Smooth muscle cell (in vitro differentiated cells): Measurements from ENCODE around the gene CHST4. TPM values are rescaled to one million over a fixed set of nuclear protein-coding genes. Genes with fewer than 3 reads are reported as not detected.
"Not testable (repeated sequence)": the region's sequence is repeated elsewhere in the genome, so short reads cannot be mapped to it uniquely, and the experiment has no call there.

Experiments used
- DNase-seq: peaks from one replicate; lab custom pipeline; 2025; ENCODE audit not compliant: unreplicated experiment; lab: John Stamatoyannopoulos, UW
- H2AFZ ChIP-seq: fragments of 200-600 bp; sonication (generic); 2 replicates; pipeline ENCODE4 v1.6.0; 2016; ENCODE audit warnings: antibody characterized with exemption, low read depth, mild to moderate bottlenecking
- H3F3A ChIP-seq: fragments of 200-600 bp; sonication (generic); 2 replicates; pipeline ENCODE4 v1.6.0; 2017; ENCODE audit warnings: antibody characterized with exemption, low read depth
- H3K27ac ChIP-seq: fragments of 200-600 bp; sonication (generic); 2 replicates; pipeline ENCODE4 v1.5.1; 2016; ENCODE audit warnings: low read depth, mild to moderate bottlenecking
- H3K27me3 ChIP-seq: fragments of 200-600 bp; sonication (generic); 2 replicates; pipeline ENCODE4 v1.6.1; 2016; ENCODE audit warnings: low read depth, mild to moderate bottlenecking
- H3K36me3 ChIP-seq: fragments of 200-600 bp; sonication (generic); 2 replicates; pipeline ENCODE4 v1.5.1; 2016; ENCODE audit warnings: low read depth
- H3K4me1 ChIP-seq: fragments of 200-600 bp; sonication (generic); 2 replicates; pipeline ENCODE4 v1.5.1; 2016; ENCODE audit warnings: low read depth
- H3K4me2 ChIP-seq: fragments of 200-600 bp; sonication (generic); 2 replicates; pipeline ENCODE4 v1.6.0; 2016; ENCODE audit warnings: mild to moderate bottlenecking
- H3K4me3 ChIP-seq: fragments of 200-600 bp; sonication (generic); 2 replicates; pipeline ENCODE4 v1.5.1; 2016; ENCODE audit warnings: mild to moderate bottlenecking
- H3K79me2 ChIP-seq: fragments of 200-600 bp; sonication (generic); 2 replicates; pipeline ENCODE4 v1.6.0; 2016; ENCODE audit warnings: low read depth, mild to moderate bottlenecking
- H3K9ac ChIP-seq: fragments of 200-600 bp; sonication (generic); 2 replicates; pipeline ENCODE4 v1.6.0; 2016; ENCODE audit warnings: low read depth
- H3K9me3 ChIP-seq: fragments of 200-600 bp; sonication (generic); replicated peaks from 2 replicates; pipeline ENCODE4 v1.5.1; 2016; ENCODE audit warnings: low read depth
- H4K20me1 ChIP-seq: fragments of 200-600 bp; sonication (generic); 2 replicates; pipeline ENCODE4 v1.6.0; 2016; ENCODE audit warnings: low read depth
- WGBS: methylation state at CpG from one replicate; pipeline ENCODE4 v1.1.7; 2016; ENCODE audit warnings: low lambda C conversion rate; 5-methylcytosine and 5-hydroxymethylcytosine counted together
- polyA plus RNA-seq: library from polyadenylated mRNA; unstranded; fragments of >200 nt; fragmentation: Nextera tagmentation; extraction: Ambion mirVana; gene quantifications from 2 replicates; pipeline ENCODE4 v1.2.1, GENCODE V29; 2016
- total RNA-seq: library from RNA; depleted of rRNA; stranded (reverse); fragments of >200 nt; gene quantifications from 2 replicates; pipeline ENCODE4 v1.2.3, GENCODE V29; 2014
- TF ChIP-seq, protein P1 (sequence below): fragments of 200-600 bp; sonication (generic); IDR thresholded peaks from 2 replicates; pipeline ENCODE4 v1.5.1; 2017; ENCODE audit warnings: borderline replicate concordance, mild to moderate bottlenecking, antibody characterized with exemption; ENCODE audit not compliant: insufficient read depth, poor library complexity, severe bottlenecking

CHST4 gene
- total and polyA plus RNA-seq, 2 experiments from 2014 or later: not detected

GRCh38 chr16:71573387-71574094 is 47.3 kb downstream of the CHST4 start:
- TF ChIP-seq, protein P1, sequence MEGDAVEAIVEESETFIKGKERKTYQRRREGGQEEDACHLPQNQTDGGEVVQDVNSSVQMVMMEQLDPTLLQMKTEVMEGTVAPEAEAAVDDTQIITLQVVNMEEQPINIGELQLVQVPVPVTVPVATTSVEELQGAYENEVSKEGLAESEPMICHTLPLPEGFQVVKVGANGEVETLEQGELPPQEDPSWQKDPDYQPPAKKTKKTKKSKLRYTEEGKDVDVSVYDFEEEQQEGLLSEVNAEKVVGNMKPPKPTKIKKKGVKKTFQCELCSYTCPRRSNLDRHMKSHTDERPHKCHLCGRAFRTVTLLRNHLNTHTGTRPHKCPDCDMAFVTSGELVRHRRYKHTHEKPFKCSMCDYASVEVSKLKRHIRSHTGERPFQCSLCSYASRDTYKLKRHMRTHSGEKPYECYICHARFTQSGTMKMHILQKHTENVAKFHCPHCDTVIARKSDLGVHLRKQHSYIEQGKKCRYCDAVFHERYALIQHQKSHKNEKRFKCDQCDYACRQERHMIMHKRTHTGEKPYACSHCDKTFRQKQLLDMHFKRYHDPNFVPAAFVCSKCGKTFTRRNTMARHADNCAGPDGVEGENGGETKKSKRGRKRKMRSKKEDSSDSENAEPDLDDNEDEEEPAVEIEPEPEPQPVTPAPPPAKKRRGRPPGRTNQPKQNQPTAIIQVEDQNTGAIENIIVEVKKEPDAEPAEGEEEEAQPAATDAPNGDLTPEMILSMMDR: no peak
- no peaks in the 10 kb centered on the region for H4K20me1 ChIP-seq
- no peak for DNase-seq
- H3K27ac ChIP-seq: no peak overlapping the region
- no peak overlapping the region for H2AFZ ChIP-seq
- WGBS: 87% methylated on average over 5 of the region's 5 CpGs
- no peaks in the 10 kb centered on the region for H3F3A ChIP-seq
- H3K4me2 ChIP-seq: no peak overlapping the region
- H3K4me3 ChIP-seq: no peak overlapping the region
- no peaks in the 10 kb centered on the region for H3K4me1 ChIP-seq
- H3K27me3 ChIP-seq: peaks cover 24% of the 10 kb centered on the region
- H3K36me3 ChIP-seq: no peaks in the 10 kb centered on the region
- H3K9ac ChIP-seq: no peak overlapping the region
- H3K9me3 ChIP-seq: no peaks in the 10 kb centered on the region
- no peaks in the 10 kb centered on the region for H3K79me2 ChIP-seq

GRCh38 chr16:71574702-71575101 is 48.5 kb downstream of the CHST4 start:
- no peak overlapping the region for H3K9ac ChIP-seq
- no peaks in the 10 kb centered on the region for H3K4me1 ChIP-seq
- peaks cover 24% of the 10 kb centered on the region for H3K27me3 ChIP-seq
- H3K27ac ChIP-seq: no peak overlapping the region
- no peak overlapping the region for H3K4me3 ChIP-seq
- H3K79me2 ChIP-seq: no peaks in the 10 kb centered on the region
- H3K9me3 ChIP-seq: no peaks in the 10 kb centered on the region
- no peaks in the 10 kb centered on the region for H3K36me3 ChIP-seq
- no peak overlapping the region for H2AFZ ChIP-seq
- H3K4me2 ChIP-seq: no peak overlapping the region
- no peak for DNase-seq
- H4K20me1 ChIP-seq: no peaks in the 10 kb centered on the region
- H3F3A ChIP-seq: no peaks in the 10 kb centered on the region
- TF ChIP-seq, protein P1: no peak

- Histone ChIP-seq H3K27ac (no peak within 1 kb of the TSS), H4K20me1 (no peaks in the 10 kb centered on the region), H3K4me1 (no peaks in the 10 kb centered on the region), H2AFZ (no peak within 1 kb of the TSS), H3K36me3 (no peaks in the 10 kb centered on the region), H3K27me3 (peaks cover 24% of the 10 kb centered on the region), H3K4me3 (no peak within 1 kb of the TSS), H3K4me2 (no peak within 1 kb of the TSS), H3K9ac (no peak within 1 kb of the TSS), H3F3A (no peaks in the 10 kb centered on the region), H3K79me2 (no peaks in the 10 kb centered on the region), H3K9me3 (no peaks in the 10 kb centered on the region)
- TF ChIP-seq, protein P1: no peak
- no peak for DNase-seq
- WGBS: 40% methylated on average over 3 of the region's 3 CpGs
These were observed 50.7 kb downstream of the CHST4 start, which contains the start of gene TAT for GRCh38 chr16:71576971-71577370. Gene TAT, minus strand, starts transcription at chr16:71577092. Its CDS starts 677 bp downstream, at chr16:71576415.

GRCh38 chr16:71582553-71582848 is 56.3 kb downstream of the CHST4 start:
- DNase-seq, H3K9me3 ChIP-seq, H3K4me3 ChIP-seq, H3K36me3 ChIP-seq, H3K4me2 ChIP-seq, H3K9ac ChIP-seq, H3K4me1 ChIP-seq, H2AFZ ChIP-seq, H3K27ac ChIP-seq, H3F3A ChIP-seq, H3K79me2 ChIP-seq, H4K20me1 ChIP-seq: not testable (repeated sequence)
- peaks cover 20% of the 10 kb centered on the region for H3K27me3 ChIP-seq
- WGBS: 96% methylated on average over 5 of the region's 5 CpGs
